PC-3 (cell line): ENCODE measurements around the gene IQGAP3. TPM values are rescaled to one million over a fixed set of nuclear protein-coding genes. Genes with fewer than 3 reads are reported as not detected.

Experiments used
- ATAC-seq: fragments of 200-7000 bp; cut with Tn5 transposase; 2 replicates; pipeline ENCODE4 v1.9.1; 2020; ENCODE audit warnings: mild to moderate bottlenecking, moderate library complexity
- Bru-seq: library from RNA; stranded (reverse); fragments of 400-500 nt; gene quantifications from one replicate; lab custom pipeline; 2021; lab: Mats Ljungman, UMichigan
- BruChase-seq, 2 experiments: library from RNA; stranded (reverse); fragments of 400-500 nt; gene quantifications; one replicate each; lab custom pipeline; 2021; lab: Mats Ljungman, UMichigan
- BruUV-seq: library from RNA; stranded (reverse); fragments of 400-500 nt; replicated peaks from 2 replicates; lab custom pipeline; 2021; lab: Mats Ljungman, UMichigan
- CTCF ChIA-PET: fragments of 300-600 bp; sonication (Branson Sonifier 250); formaldehyde crosslinking; loops from one replicate; lab custom pipeline; 2022; ENCODE audit warnings: antibody characterized with exemption; lab: Charles Lee
- POLR2A ChIA-PET: fragments of 300-600 bp; sonication (Branson Sonifier 250); formaldehyde crosslinking; loops from one replicate; lab custom pipeline; 2022; ENCODE audit warnings: antibody characterized with exemption; ENCODE audit not compliant: unreplicated experiment; lab: Charles Lee
- DNase-seq: peaks from one replicate; pipeline ENCODE4 v3.0.0-alpha.2; 2015
- H2AFZ ChIP-seq: fragments of 300-600 bp; sonication (generic); 2 replicates; pipeline ENCODE4 v1.6.0; 2016; ENCODE audit warnings: antibody characterized with exemption, low read length
- H3F3A ChIP-seq: fragments of 300-600 bp; sonication (generic); one replicate; pipeline ENCODE4 v1.6.0; 2017; ENCODE audit warnings: antibody characterized with exemption, low read length, control low read depth, mild to moderate bottlenecking; ENCODE audit not compliant: unreplicated experiment
- H3K27ac ChIP-seq: fragments of 300-600 bp; sonication (generic); 2 replicates; pipeline ENCODE4 v1.5.1; 2016; ENCODE audit warnings: mild to moderate bottlenecking, low read length
- H3K27me3 ChIP-seq: fragments of 300-600 bp; sonication (generic); 2 replicates; pipeline ENCODE4 v1.6.1; 2016; ENCODE audit warnings: low read length, mixed read lengths
- H3K36me3 ChIP-seq: fragments of 300-600 bp; sonication (generic); 2 replicates; pipeline ENCODE4 v1.6.1; 2016; ENCODE audit warnings: low read depth, mixed run types, low read length, mixed read lengths
- H3K4me1 ChIP-seq: fragments of 300-600 bp; sonication (generic); 2 replicates; pipeline ENCODE4 v1.5.1; 2016; ENCODE audit warnings: low read length; ENCODE audit not compliant: insufficient read depth
- H3K4me2 ChIP-seq: fragments of 300-600 bp; sonication (generic); 2 replicates; pipeline ENCODE4 v1.6.0; 2016; ENCODE audit warnings: low read length
- H3K4me3 ChIP-seq: fragments of 300-600 bp; sonication (generic); 2 replicates; pipeline ENCODE4 v1.5.1; 2016; ENCODE audit warnings: mild to moderate bottlenecking, low read length, mixed read lengths
- H3K79me2 ChIP-seq: fragments of 300-600 bp; sonication (generic); 2 replicates; pipeline ENCODE4 v1.6.1; 2017; ENCODE audit warnings: low read length, mixed read lengths
- H3K9ac ChIP-seq: fragments of 300-600 bp; sonication (generic); 2 replicates; pipeline ENCODE4 v1.6.0; 2016; ENCODE audit warnings: mild to moderate bottlenecking, low read length
- H3K9me2 ChIP-seq: fragments of 300-600 bp; sonication (generic); replicated peaks from 2 replicates; pipeline ENCODE4 v1.6.1; 2016; ENCODE audit warnings: mixed run types, low read length, mixed read lengths
- H3K9me3 ChIP-seq: fragments of 300-600 bp; sonication (generic); 2 replicates; pipeline ENCODE4 v1.6.1; 2016; ENCODE audit warnings: low read length, mixed read lengths
- H4K20me1 ChIP-seq: fragments of 300-600 bp; sonication (generic); 2 replicates; pipeline ENCODE4 v1.6.1; 2016; ENCODE audit warnings: low read length, mixed read lengths
- CTCF ChIP-seq: fragments of 300-600 bp; sonication (generic); conservative IDR thresholded peaks from 2 replicates; pipeline ENCODE4 v1.5.1; 2017; ENCODE audit warnings: antibody characterized with exemption, low read depth, mild to moderate bottlenecking, low read length
- EZH2 ChIP-seq: fragments of 300-600 bp; sonication (generic); IDR thresholded peaks from one replicate; pipeline ENCODE4 v1.6.1; 2017; ENCODE audit warnings: antibody characterized with exemption, mild to moderate bottlenecking, low read length; ENCODE audit not compliant: unreplicated experiment
- EZH2phosphoT487 ChIP-seq: fragments of 300-600 bp; sonication (generic); IDR thresholded peaks from 2 replicates; pipeline ENCODE4 v1.6.1; 2018; ENCODE audit warnings: mild to moderate bottlenecking, antibody characterized with exemption, low read length, borderline replicate concordance
- intact Hi-C: fragments of 100-400 bp; cut with micrococcal nuclease; formaldehyde crosslinking; loops from 2 replicates; pipeline ENCODE4 v1.9.0; 2023
- long read RNA-seq: library from polyadenylated mRNA; unstranded; transcript quantifications from one replicate; pipeline ENCODE4 v2.0.0, GENCODE V29; 2021; ENCODE audit not compliant: unreplicated experiment
- total RNA-seq: library from RNA; depleted of rRNA; stranded (reverse); fragments of >200 nt; gene quantifications from 2 replicates; pipeline ENCODE4 v1.2.3, GENCODE V29; 2014; rRNA removed

The IQGAP3 gene
- 54.3 and 77.3 TPM in 2 replicates for total RNA-seq
- percentile 70 among the genes with signal in this experiment for Bru-seq, nascent RNA
- percentile 71 among the genes with signal in this experiment for BruChase-seq, experiment 1, labeled RNA remaining after a 6-hour chase
- BruChase-seq, experiment 2, labeled RNA remaining after a 2-hour chase = percentile 38 among the genes with signal in this experiment
- long read RNA-seq, full-length matches to known transcripts = 1 of 8 reads
- long read RNA-seq, partial matches to known transcripts = 3 of 8 reads
- long read RNA-seq, other reads (novel, unspliced or antisense) = 4 of 8 reads

- Histone ChIP-seq H3F3A (no peaks in the 10 kb centered on the region), H3K4me1 (peaks cover 19% of the 10 kb centered on the region), H3K27ac (peak within 1 kb of the TSS; percentile 62), H3K9me3 (no peaks in the 10 kb centered on the region), H4K20me1 (no peaks in the 10 kb centered on the region), H3K79me2 (peaks cover 27% of the 10 kb centered on the region), H3K4me2 (peak within 1 kb of the TSS; percentile 96), H3K36me3 (peaks cover 22% of the 10 kb centered on the region; the same call in 1 of the 2 replicates), H3K9me2 (no peaks in the 10 kb centered on the region), H3K27me3 (no peaks in the 10 kb centered on the region), H3K9ac (peak within 1 kb of the TSS; percentile 78), H2AFZ (peak within 1 kb of the TSS; percentile 86), H3K4me3 (peak within 1 kb of the TSS; percentile 99)
- BruUV-seq = no TSS peak
- DNase-seq (peak; percentile 94), ATAC-seq (peak; percentile 86)
- intact Hi-C loops = loop anchor here (1.0 to 2.0 kb wide), 3 partner anchors 67 to 116 kb away; partner anchors contain the start of gene MEF2D
- POLR2A ChIA-PET = interaction anchor here (0.6 to 1.1 kb wide), 2 partner anchors 67 to 116 kb away, joined by 4 to 7 read pairs; no protein-coding TSS in a partner anchor
- CTCF ChIA-PET = no interaction called here
- TF ChIP-seq EZH2phosphoT487 (no peak), EZH2 (no peak), CTCF (no peak)
Measured at GRCh38 chr1:156571919-156572662, at the start of gene IQGAP3. IQGAP3 (minus strand) TSS chr1:156572565; CDS start chr1:156572529, 36 bp downstream.

DNA sequence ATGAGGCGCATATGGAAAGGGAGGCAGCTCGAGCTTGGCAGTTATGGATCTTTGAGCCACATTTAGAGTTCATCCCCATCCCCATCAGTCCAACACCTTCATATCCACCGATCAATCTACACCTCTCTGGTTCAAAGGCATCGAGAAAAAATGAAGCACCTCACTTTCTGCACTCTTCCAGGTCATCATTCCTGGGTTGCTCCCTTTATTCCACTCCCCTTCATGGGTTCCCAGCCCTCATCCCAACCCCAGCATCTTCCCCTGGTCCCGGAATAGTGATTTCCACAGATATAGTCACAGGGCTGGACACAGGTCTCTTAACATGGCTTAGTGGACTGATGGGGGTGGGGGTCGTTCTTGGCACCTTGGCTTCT, 47.2 kb upstream of the IQGAP3 start:
- DNase-seq (no peak), ATAC-seq (no peak)
- Histone ChIP-seq H3K27ac (no peak overlapping the region), H4K20me1 (no peaks in the 10 kb centered on the region), H3K27me3 (peaks cover 31% of the 10 kb centered on the region), H3K4me2 (no peak overlapping the region), H3K4me1 (peaks cover 7% of the 10 kb centered on the region), H3K9me2 (no peaks in the 10 kb centered on the region), H3K9ac (no peak overlapping the region), H3K9me3 (no peaks in the 10 kb centered on the region), H3K4me3 (no peak overlapping the region), H3F3A (no peaks in the 10 kb centered on the region), H2AFZ (no peak overlapping the region), H3K79me2 (no peaks in the 10 kb centered on the region), H3K36me3 (no peaks in the 10 kb centered on the region)
- CTCF ChIA-PET = no interaction called here
- 0 out of 2 replicates have a peak, but pooled peaks have one; percentile 3 for TF ChIP-seq CTCF
- TF ChIP-seq EZH2 = no peak
- no peak for TF ChIP-seq EZH2phosphoT487
- intact Hi-C loops = no loop called here
- no TSS peak for BruUV-seq
- POLR2A ChIA-PET = no interaction called here
